B cell (primary cell): ENCODE measurements around the gene PLA2G5. TPM values are rescaled to one million over a fixed set of nuclear protein-coding genes. Genes with fewer than 3 reads are reported as not detected.

ENCODE experiments used
- ATAC-seq: fragments of 200-7000 bp; cut with Tn5 transposase; one replicate; pipeline ENCODE4 v1.10.0; 2021; ENCODE audit warnings: low read depth, mild to moderate bottlenecking, moderate number of reproducible peaks, moderate library complexity
- CTCF ChIA-PET: fragments of 350-600 bp; sonication (Branson Sonifier 250); formaldehyde crosslinking; loops from one replicate; lab custom pipeline; 2021; ENCODE audit warnings: antibody characterized with exemption, inconsistent platforms; lab: Charles Lee
- POLR2A ChIA-PET: fragments of 350-600 bp; sonication (Branson Sonifier 250); formaldehyde crosslinking; loops from one replicate; lab custom pipeline; 2021; ENCODE audit warnings: antibody characterized with exemption; lab: Charles Lee
- DNase-seq: peaks from one replicate; pipeline ENCODE4 v3.0.0; 2013
- H2AFZ ChIP-seq: 2 replicates; pipeline ENCODE4 v1.6.1; 2012; ENCODE audit warnings: mild to moderate bottlenecking, low read depth, low read length; ENCODE audit not compliant: insufficient read depth, poor library complexity, severe bottlenecking
- H3K27ac ChIP-seq, 2 donors: 1 replicate in 1 of 2; 2 replicates in 1 of 2; pipeline ENCODE4 v1.5.1; 2012 to 2013; ENCODE audit warnings: low read length in 2 of 2, mild to moderate bottlenecking in 2 of 2, moderate library complexity in 1 of 2
- H3K27me3 ChIP-seq, 4 experiments: fragments of 200-600 bp in 1 of 4; sonication (generic) in 1 of 4; replicated peaks in 1 of 4; 1 replicate in 2 of 4; 2 replicates in 2 of 4; pipeline versions ENCODE4 v1.6.1 to v1.7.0; 2013 to 2016; ENCODE audit warnings: low read length in 3 of 4, mild to moderate bottlenecking in 2 of 4, mixed read lengths in 1 of 4, moderate library complexity in 1 of 4; ENCODE audit not compliant: insufficient read depth in 4 of 4, control insufficient read depth in 3 of 4; ENCODE audit errors: control extremely low read depth in 1 of 4
- H3K36me3 ChIP-seq, 2 experiments: replicated peaks in 1 of 2; 1 replicate in 1 of 2; 2 replicates in 1 of 2; pipeline versions ENCODE4 v1.6.1 to v1.7.1; 2013; ENCODE audit warnings: low read length in 1 of 2; ENCODE audit not compliant: insufficient read depth in 2 of 2, control insufficient read depth in 1 of 2; ENCODE audit errors: control extremely low read depth in 1 of 2, extremely low read depth in 1 of 2
- H3K4me1 ChIP-seq, 2 donors: fragments of 200-600 bp in 1 of 2; sonication (generic) in 1 of 2; 1 replicate in 1 of 2; 2 replicates in 1 of 2; pipeline versions ENCODE4 v1.5.1 to v1.6.1; 2013 to 2017; ENCODE audit warnings: low read length in 2 of 2; ENCODE audit not compliant: control insufficient read depth in 2 of 2, insufficient read depth in 2 of 2
- H3K4me2 ChIP-seq: replicated peaks from 2 replicates; pipeline ENCODE3; 2012; ENCODE audit warnings: mild to moderate bottlenecking, low read depth, low read length; ENCODE audit not compliant: poor library complexity, severe bottlenecking
- H3K4me3 ChIP-seq, 5 experiments: fragments of 200-600 bp in 1 of 5; sonication (generic) in 1 of 5; 1 replicate in 3 of 5; 2 replicates in 2 of 5; pipeline versions ENCODE4 v1.5.1 to v1.7.0; 2011 to 2016; ENCODE audit warnings: low read length in 4 of 5, mild to moderate bottlenecking in 4 of 5, low read depth in 2 of 5, control low read depth in 1 of 5, moderate library complexity in 1 of 5; ENCODE audit not compliant: insufficient read depth in 1 of 5; ENCODE audit errors: control extremely low read depth in 1 of 5, extremely low read depth in 1 of 5
- H3K79me2 ChIP-seq: fragments of 200-600 bp; sonication (generic); one replicate; pipeline ENCODE4 v1.6.0; 2016; ENCODE audit warnings: low read length; ENCODE audit not compliant: control insufficient read depth, insufficient read depth
- H3K9ac ChIP-seq: fragments of 200-600 bp; sonication (generic); 2 replicates; pipeline ENCODE4 v1.6.1; 2017; ENCODE audit warnings: mild to moderate bottlenecking, low read length, moderate library complexity
- H3K9me3 ChIP-seq, 3 donors: one replicate each; pipeline versions ENCODE4 v1.6.1 to v1.7.1; 2013; ENCODE audit warnings: low read length in 2 of 3; ENCODE audit not compliant: control insufficient read depth in 2 of 3, insufficient read depth in 1 of 3; ENCODE audit errors: control extremely low read depth in 1 of 3
- H4K20me1 ChIP-seq: 2 replicates; pipeline ENCODE4 v1.6.0; 2012; ENCODE audit warnings: mild to moderate bottlenecking, low read length; ENCODE audit not compliant: insufficient read depth, control insufficient read depth, poor library complexity, severe bottlenecking
- H3K27ac Mint-ChIP-seq: one replicate; pipeline ENCODE4 v1.8.0; 2021; ENCODE audit warnings: mixed read lengths
- H3K27me3 Mint-ChIP-seq: one replicate; pipeline ENCODE4 v1.8.0; 2021; ENCODE audit warnings: mixed read lengths
- H3K4me1 Mint-ChIP-seq: one replicate; pipeline ENCODE4 v1.8.0; 2021; ENCODE audit warnings: mixed read lengths
- H3K4me3 Mint-ChIP-seq: one replicate; pipeline ENCODE4 v1.8.0; 2021; ENCODE audit warnings: mixed read lengths
- H3K9me3 Mint-ChIP-seq: one replicate; pipeline ENCODE4 v1.8.0; 2022; ENCODE audit warnings: mixed read lengths; ENCODE audit not compliant: insufficient read depth
- CTCF ChIP-seq: fragments of 200-600 bp; IDR thresholded peaks from one replicate; pipeline ENCODE4 v1.8.0; 2022; ENCODE audit warnings: antibody characterized with exemption, mild to moderate bottlenecking
- EZH2 ChIP-seq: IDR thresholded peaks from 2 replicates; pipeline ENCODE4 v1.6.1; 2012; ENCODE audit warnings: borderline replicate concordance, low read depth, mild to moderate bottlenecking, moderate library complexity, low read length; ENCODE audit not compliant: insufficient read depth, poor library complexity, severe bottlenecking
- WGBS: methylation state at CpG from one replicate; pipeline ENCODE4 v1.1.5; 2013; ENCODE audit warnings: missing lambda C conversion rate; ENCODE audit not compliant: insufficient coverage; 5-methylcytosine and 5-hydroxymethylcytosine counted together
- intact Hi-C: fragments of 100-400 bp; cut with micrococcal nuclease; formaldehyde crosslinking; loops from one replicate; pipeline ENCODE4 v1.10.0; 2022
- polyA plus RNA-seq: library from polyadenylated mRNA; depleted of rRNA; stranded (reverse); fragments of >200 nt; gene quantifications from 2 replicates; pipeline ENCODE4 v1.2.3, GENCODE V29; 2012
- total RNA-seq, 2 donors: library from RNA; stranded (reverse); fragments of 120-200 nt in 1 of 2; gene quantifications; 1 replicate in 1 of 2; 2 replicates in 1 of 2; pipeline versions ENCODE4 v1.2.3 to v1.2.4, GENCODE V29; 2013 to 2022

Gene PLA2G5
- total and polyA plus RNA-seq, 2 donors (not counting 1 experiment from before 2014, with no cell fraction given): not detected

GRCh38 chr1:20090119-20090518, 20.1 kb downstream of the PLA2G5 start:
- no peaks in the 10 kb centered on the region for H3K27me3 ChIP-seq
- H3K79me2 ChIP-seq: no peaks in the 10 kb centered on the region
- intact Hi-C loops: no loop called here
- Mint-ChIP-seq H3K4me3 (no peak overlapping the region), H3K27ac (no peak overlapping the region), H3K9me3 (no peaks in the 10 kb centered on the region), H3K4me1 (peaks cover 4% of the 10 kb centered on the region), H3K27me3 (peaks cover 7% of the 10 kb centered on the region)
- no peaks in the 10 kb centered on the region for H4K20me1 ChIP-seq
- ChIA-PET POLR2A (no interaction called here), CTCF (interaction anchor here (0.5 to 1.7 kb wide), 5 partner anchors 10 to 173 kb away, joined by 3 to 4 read pairs (median 3); no protein-coding TSS in a partner anchor)
- DNase-seq: no peak
- H2AFZ ChIP-seq: no peak overlapping the region
- no peak overlapping the region for H3K27ac ChIP-seq
- no peaks in the 10 kb centered on the region for H3K9me3 ChIP-seq
- no peak overlapping the region for H3K9ac ChIP-seq
- peaks cover 5% of the 10 kb centered on the region in 2 donors for H3K4me1 ChIP-seq
- no peak for ATAC-seq
- TF ChIP-seq CTCF (no peak), EZH2 (no peak)
- H3K4me2 ChIP-seq: no peak overlapping the region
- no peaks in the 10 kb centered on the region for H3K36me3 ChIP-seq
- no peak overlapping the region for H3K4me3 ChIP-seq
- WGBS: 96% methylated on average over 2 of the region's 3 CpGs

- TF ChIP-seq CTCF (no peak), EZH2 (no peak)
- ATAC-seq (no peak), DNase-seq (no peak)
- Mint-ChIP-seq H3K4me1 (peaks cover under 1% of the 10 kb centered on the region), H3K9me3 (no peaks in the 10 kb centered on the region), H3K27ac (no peak overlapping the region), H3K27me3 (peaks cover 7% of the 10 kb centered on the region), H3K4me3 (no peak overlapping the region)
- no peaks in the 10 kb centered on the region for H3K36me3 ChIP-seq
- H4K20me1 ChIP-seq: no peaks in the 10 kb centered on the region
- ChIA-PET POLR2A (no interaction called here), CTCF (interaction anchor here (0.5 to 1.7 kb wide), 6 partner anchors 10 to 173 kb away, joined by 3 to 5 read pairs (median 4); no protein-coding TSS in a partner anchor)
- H3K4me3 ChIP-seq: no peak overlapping the region
- H3K9me3 ChIP-seq: no peaks in the 10 kb centered on the region
- no peak overlapping the region for H3K27ac ChIP-seq
- WGBS: 87% methylated on average over 6 of the region's 6 CpGs
- no peak overlapping the region for H3K4me2 ChIP-seq
- H3K27me3 ChIP-seq: no peaks in the 10 kb centered on the region
- peaks cover 0 to under 1% of the 10 kb centered on the region in 2 donors for H3K4me1 ChIP-seq
- H3K79me2 ChIP-seq: no peaks in the 10 kb centered on the region
- no peak overlapping the region for H3K9ac ChIP-seq
- no peak overlapping the region for H2AFZ ChIP-seq
- intact Hi-C loops: no loop called here
Observed at GRCh38 chr1:20090641-20091040, 20.6 kb downstream of the PLA2G5 start.
